Measurements from ENCODE around the gene SLC25A25.

SLC25A25 gene

GRCh38 chr9:128150594-128151308, 82.7 kb downstream of the SLC25A25 start:
- H3K9ac ChIP-seq (ENCODE audit: low read length), result no peak overlapping the region
- no peak overlapping the region for H3K27ac ChIP-seq (ENCODE audit: low read length)

GRCh38 chr9:128151309-128152132, 83.5 kb downstream of the SLC25A25 start:
- no peaks in the 10 kb centered on the region for H3K27me3 ChIP-seq (ENCODE audit: control insufficient read depth, insufficient read depth, low read length)
- H3K27ac ChIP-seq (ENCODE audit: low read length), result no peak overlapping the region
- no peaks in the 10 kb centered on the region for H3K9me3 ChIP-seq (ENCODE audit: control insufficient read depth, low read depth, low read length)

More at GRCh38 chr9:128150594-128151308, 82.7 kb downstream of the SLC25A25 start:
- no peaks in the 10 kb centered on the region for H3K36me3 ChIP-seq (ENCODE audit: control insufficient read depth, low read depth, low read length)
- no peaks in the 10 kb centered on the region for H3K27me3 ChIP-seq (ENCODE audit: control insufficient read depth, insufficient read depth, low read length)
- H3K4me3 ChIP-seq (ENCODE audit: low read length), result no peak overlapping the region
- H3K4me1 ChIP-seq (ENCODE audit: control insufficient read depth, low read depth, low read length), result no peaks in the 10 kb centered on the region
- no peaks in the 10 kb centered on the region for H3K9me3 ChIP-seq (ENCODE audit: control insufficient read depth, low read depth, low read length)

GRCh38 chr9:128152133-128153059, 84.4 kb downstream of the SLC25A25 start:
- no peaks in the 10 kb centered on the region for H3K36me3 ChIP-seq (ENCODE audit: control insufficient read depth, low read depth, low read length)
- H3K9ac ChIP-seq (ENCODE audit: low read length), result no peak overlapping the region
- H3K4me3 ChIP-seq (ENCODE audit: low read length), result no peak overlapping the region
- no peaks in the 10 kb centered on the region for H3K9me3 ChIP-seq (ENCODE audit: control insufficient read depth, low read depth, low read length)
- H3K4me1 ChIP-seq (ENCODE audit: control insufficient read depth, low read depth, low read length), result no peaks in the 10 kb centered on the region
- no peak overlapping the region for H3K27ac ChIP-seq (ENCODE audit: low read length)
- no peaks in the 10 kb centered on the region for H3K27me3 ChIP-seq (ENCODE audit: control insufficient read depth, insufficient read depth, low read length)

More at GRCh38 chr9:128151309-128152132, 83.5 kb downstream of the SLC25A25 start:
- Histone ChIP-seq H3K36me3 (ENCODE audit: control insufficient read depth, low read depth, low read length) (no peaks in the 10 kb centered on the region), H3K4me1 (ENCODE audit: control insufficient read depth, low read depth, low read length) (no peaks in the 10 kb centered on the region), H3K4me3 (ENCODE audit: low read length) (no peak overlapping the region), H3K9ac (ENCODE audit: low read length) (no peak overlapping the region)

- Histone ChIP-seq H3K9me3 (ENCODE audit: control insufficient read depth, low read depth, low read length) (no peaks in the 10 kb centered on the region), H3K27ac (ENCODE audit: low read length) (no peak overlapping the region), H3K9ac (ENCODE audit: low read length) (no peak overlapping the region), H3K27me3 (ENCODE audit: control insufficient read depth, insufficient read depth, low read length) (no peaks in the 10 kb centered on the region), H3K4me3 (ENCODE audit: low read length) (no peak overlapping the region), H3K4me1 (ENCODE audit: control insufficient read depth, low read depth, low read length) (no peaks in the 10 kb centered on the region), H3K36me3 (ENCODE audit: control insufficient read depth, low read depth, low read length) (no peaks in the 10 kb centered on the region)
Measured at GRCh38 chr9:128153060-128153946, 85.3 kb downstream of the SLC25A25 start.

GRCh38 chr9:128153947-128154695, 86.1 kb downstream of the SLC25A25 start:
- no peaks in the 10 kb centered on the region for H3K27me3 ChIP-seq (ENCODE audit: control insufficient read depth, insufficient read depth, low read length)
- no peaks in the 10 kb centered on the region for H3K4me1 ChIP-seq (ENCODE audit: control insufficient read depth, low read depth, low read length)
- H3K4me3 ChIP-seq (ENCODE audit: low read length), result no peak overlapping the region
- H3K36me3 ChIP-seq (ENCODE audit: control insufficient read depth, low read depth, low read length), result no peaks in the 10 kb centered on the region
- H3K27ac ChIP-seq (ENCODE audit: low read length), result no peak overlapping the region
- H3K9ac ChIP-seq (ENCODE audit: low read length), result no peak overlapping the region
- H3K9me3 ChIP-seq (ENCODE audit: control insufficient read depth, low read depth, low read length), result no peaks in the 10 kb centered on the region

GRCh38 chr9:128155736-128156500, 87.9 kb downstream of the SLC25A25 start:
- no peaks in the 10 kb centered on the region for H3K9me3 ChIP-seq (ENCODE audit: control insufficient read depth, low read depth, low read length)
- H3K4me1 ChIP-seq (ENCODE audit: control insufficient read depth, low read depth, low read length), result peaks cover 2% of the 10 kb centered on the region
- H3K36me3 ChIP-seq (ENCODE audit: control insufficient read depth, low read depth, low read length), result no peaks in the 10 kb centered on the region
- H3K27ac ChIP-seq (ENCODE audit: low read length), result no peak overlapping the region
- H3K4me3 ChIP-seq (ENCODE audit: low read length), result no peak overlapping the region
- no peak overlapping the region for H3K9ac ChIP-seq (ENCODE audit: low read length)
- H3K27me3 ChIP-seq (ENCODE audit: control insufficient read depth, insufficient read depth, low read length), result no peaks in the 10 kb centered on the region
